Ovary (tissue), 3 donors: ENCODE data around the gene ARHGAP1.

Source experiments
- CTCF ChIP-seq, 3 donors: fragments of 450-650 bp in 2 of 3; fragments of 200-600 bp in 1 of 3; IDR thresholded peaks; one replicate each; pipeline versions ENCODE4 v1.5.1 to v1.8.0; 2016 to 2022; ENCODE audit warnings: antibody characterized with exemption in 3 of 3, mild to moderate bottlenecking in 1 of 3
- EP300 ChIP-seq: sonication (generic); formaldehyde crosslinking; IDR thresholded peaks from one replicate; pipeline ENCODE4 v1.6.1; 2017; ENCODE audit warnings: antibody characterized with exemption
- POLR2A ChIP-seq: fragments of 450-650 bp; IDR thresholded peaks from one replicate; pipeline ENCODE4 v1.6.1; 2017; ENCODE audit warnings: antibody characterized with exemption, mild to moderate bottlenecking, moderate library complexity
- donor health status: DM: no; HTN: no; CAD: no.

GRCh38 chr11:46696212-46696558, 4.2 kb downstream of the ARHGAP1 start:
- TF ChIP-seq CTCF (IDR thresholded peaks at IDR 0.05) (no peak), POLR2A (no peak), EP300 (no peak)
